BJ (cell line): ENCODE measurements around the gene DCUN1D4. TPM values are rescaled to one million over a fixed set of nuclear protein-coding genes. Genes with fewer than 3 reads are reported as not detected.

ENCODE experiments used
- CTCF ChIA-PET: fragments of 350-600 bp; formaldehyde crosslinking; extraction: SDS; loops from one replicate; lab custom pipeline; 2021; ENCODE audit warnings: antibody characterized with exemption, inconsistent platforms; lab: Yijun Ruan, JAX
- POLR2A ChIA-PET: fragments of 300-600 bp; sonication (Branson Sonifier 250); formaldehyde crosslinking; extraction: SDS; loops from one replicate; lab custom pipeline; 2021; ENCODE audit warnings: antibody characterized with exemption; lab: Charles Lee
- DNase-seq: peaks from one replicate; pipeline ENCODE4 v3.0.0-alpha.2; 2011; ENCODE audit warnings: low read depth
- H3K27me3 ChIP-seq: 2 replicates; pipeline ENCODE4 v1.6.0; 2011; ENCODE audit warnings: low read length; ENCODE audit not compliant: control insufficient read depth, insufficient read depth
- H3K36me3 ChIP-seq: 2 replicates; pipeline ENCODE4 v1.5.1; 2011; ENCODE audit warnings: low read length; ENCODE audit not compliant: control insufficient read depth, insufficient read depth
- H3K4me3 ChIP-seq: 2 replicates; pipeline ENCODE4 v1.5.1; 2011; ENCODE audit warnings: low read depth, mild to moderate bottlenecking, control low read depth, low read length
- CTCF ChIP-seq: IDR thresholded peaks from 2 replicates; pipeline ENCODE4 v1.5.1; 2011; ENCODE audit warnings: low read depth, mild to moderate bottlenecking, control low read depth, inconsistent platforms, low read length, moderate library complexity; ENCODE audit not compliant: insufficient read depth
- polyA plus RNA-seq: library from polyadenylated mRNA; depleted of rRNA; stranded (reverse); fragments of >200 nt; gene quantifications from 2 replicates; pipeline ENCODE4 v1.2.3, GENCODE V29; 2011; rRNA removed

The DCUN1D4 gene
- polyA plus RNA-seq, 1 experiment = 50.7 TPM

- Histone ChIP-seq H3K27me3 (no peaks in the 10 kb centered on the region; the same call in none of the 2 replicates), H3K4me3 (no peak overlapping the region), H3K36me3 (no peaks in the 10 kb centered on the region)
- DNase-seq = no peak
- ChIA-PET CTCF (no interaction called here), POLR2A (no interaction called here)
- no peak for TF ChIP-seq CTCF
Observed at GRCh38 chr4:51958199-51958968, 115.4 kb downstream of the DCUN1D4 start.

GRCh38 chr4:51960486-51960885 lies 117.5 kb downstream of the DCUN1D4 start:
- no peak for TF ChIP-seq CTCF
- H3K27me3 ChIP-seq = no peaks in the 10 kb centered on the region; the same call in none of the 2 replicates
- DNase-seq = no peak
- ChIA-PET CTCF (no interaction called here), POLR2A (no interaction called here)
- H3K36me3 ChIP-seq = no peaks in the 10 kb centered on the region
- no peak overlapping the region for H3K4me3 ChIP-seq

- no peak for DNase-seq
- CTCF ChIA-PET = no interaction called here
- H3K27me3 ChIP-seq = no peaks in the 10 kb centered on the region; the same call in none of the 2 replicates
- H3K4me3 ChIP-seq = no peak overlapping the region
- H3K36me3 ChIP-seq = no peaks in the 10 kb centered on the region
- TF ChIP-seq CTCF = no peak
- POLR2A ChIA-PET = no interaction called here
Observed at GRCh38 chr4:51963841-51964517, 121.0 kb downstream of the DCUN1D4 start.

GRCh38 chr4:51965862-51966261 lies 122.9 kb downstream of the DCUN1D4 start:
- TF ChIP-seq CTCF = no peak
- Histone ChIP-seq H3K4me3 (no peak overlapping the region), H3K36me3 (no peaks in the 10 kb centered on the region), H3K27me3 (no peaks in the 10 kb centered on the region; the same call in 1 of the 2 replicates)
- POLR2A ChIA-PET = no interaction called here
- no peak for DNase-seq
- CTCF ChIA-PET = no interaction called here

Other genes starting within 250 kb of the DCUN1D4 start
- gene LRRC66, start 177.2 kb downstream of the DCUN1D4 start, polyA plus RNA-seq = 0.21 and 0.28 TPM in 2 replicates
- gene SGCB, start 195.1 kb downstream of the DCUN1D4 start, polyA plus RNA-seq = 23.3 and 38.2 TPM in 2 replicates
- gene SPATA18, start 208.2 kb downstream of the DCUN1D4 start, polyA plus RNA-seq = 10.6 and 13.4 TPM in 2 replicates